GM12891 (cell line): ENCODE measurements around the gene IQSEC3.

ENCODE experiments used
- DNase-seq: peaks from one replicate; pipeline ENCODE4 v3.0.0; 2011; ENCODE audit warnings: low spot score; ENCODE audit not compliant: insufficient read length
- FAIRE-seq: peaks from 2 replicates; lab custom pipeline; 2011; peaks lifted over from hg19 to GRCh38; lab: Jason Lieb, UNC
- PAX5 ChIP-seq: IDR thresholded peaks from 2 replicates; pipeline ENCODE4 v1.6.1; 2011; ENCODE audit warnings: low read length, moderate library complexity, mild to moderate bottlenecking; ENCODE audit not compliant: insufficient read depth, severe bottlenecking
- POLR2A ChIP-seq: IDR thresholded peaks from 2 replicates; pipeline ENCODE4 v1.6.1; 2011; ENCODE audit warnings: low read depth, low read length, control low read depth
- POLR2AphosphoS5 ChIP-seq: IDR thresholded peaks from 2 replicates; pipeline ENCODE4 v1.6.1; 2011; ENCODE audit warnings: low read depth, low read length, control low read depth
- POU2F2 ChIP-seq: IDR thresholded peaks from 2 replicates; pipeline ENCODE4 v1.6.1; 2011; ENCODE audit warnings: low read depth, mild to moderate bottlenecking, control low read depth, low read length, moderate library complexity
- SPI1 ChIP-seq: IDR thresholded peaks from 2 replicates; pipeline ENCODE4 v1.6.1; 2011; ENCODE audit warnings: low read depth, low read length, control low read depth
- TAF1 ChIP-seq: IDR thresholded peaks from 2 replicates; pipeline ENCODE4 v1.6.1; 2011; ENCODE audit warnings: low read depth, low read length, control low read depth

The IQSEC3 gene

GRCh38 chr12:206746-207440 is 140.3 kb downstream of the IQSEC3 start:
- no peak for TF ChIP-seq SPI1
- no peak for TF ChIP-seq POLR2A
- no peak for TF ChIP-seq POU2F2
- no peak for TF ChIP-seq PAX5
- TF ChIP-seq POLR2AphosphoS5: no peak
- no peak for TF ChIP-seq TAF1
- DNase-seq (no peak), FAIRE-seq (no peak)

DNA sequence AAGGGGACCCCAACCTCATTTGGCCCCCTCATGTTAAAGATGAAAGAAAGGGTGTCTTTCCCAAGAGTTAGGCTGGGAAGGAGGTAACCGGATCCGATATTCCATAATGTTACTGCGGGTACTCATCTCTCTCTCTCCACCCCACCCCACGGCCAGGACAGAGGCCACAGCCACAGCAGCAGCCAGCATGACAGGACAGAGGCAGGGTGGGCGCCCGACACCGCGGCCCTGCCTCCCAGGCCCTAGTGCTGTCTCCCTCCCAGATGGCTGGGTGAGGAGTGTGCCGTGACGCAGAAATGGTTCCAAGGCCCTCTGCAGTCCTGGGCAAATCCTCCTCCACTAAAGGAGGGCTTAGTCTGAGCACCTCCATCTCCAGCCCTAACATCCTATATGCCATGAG is 141.2 kb downstream of the IQSEC3 start:
- no peak for FAIRE-seq
- no peak for DNase-seq
- no peak for TF ChIP-seq POU2F2
- no peak for TF ChIP-seq TAF1
- TF ChIP-seq SPI1: no peak
- TF ChIP-seq PAX5: no peak
- no peak for TF ChIP-seq POLR2A
- TF ChIP-seq POLR2AphosphoS5: no peak

GRCh38 chr12:208813-209212 is 142.2 kb downstream of the IQSEC3 start:
- DNase-seq (no peak), FAIRE-seq (no peak)
- TF ChIP-seq POLR2A: no peak
- no peak for TF ChIP-seq POLR2AphosphoS5
- no peak for TF ChIP-seq POU2F2
- TF ChIP-seq PAX5: no peak
- no peak for TF ChIP-seq TAF1
- no peak for TF ChIP-seq SPI1

- FAIRE-seq: no peak
- TF ChIP-seq POLR2AphosphoS5 (no peak), SPI1 (no peak), POLR2A (no peak), POU2F2 (no peak), TAF1 (no peak), PAX5 (no peak)
- no peak for DNase-seq
These were observed 142.7 kb downstream of the IQSEC3 start for GRCh38 chr12:209246-209645.

DNA sequence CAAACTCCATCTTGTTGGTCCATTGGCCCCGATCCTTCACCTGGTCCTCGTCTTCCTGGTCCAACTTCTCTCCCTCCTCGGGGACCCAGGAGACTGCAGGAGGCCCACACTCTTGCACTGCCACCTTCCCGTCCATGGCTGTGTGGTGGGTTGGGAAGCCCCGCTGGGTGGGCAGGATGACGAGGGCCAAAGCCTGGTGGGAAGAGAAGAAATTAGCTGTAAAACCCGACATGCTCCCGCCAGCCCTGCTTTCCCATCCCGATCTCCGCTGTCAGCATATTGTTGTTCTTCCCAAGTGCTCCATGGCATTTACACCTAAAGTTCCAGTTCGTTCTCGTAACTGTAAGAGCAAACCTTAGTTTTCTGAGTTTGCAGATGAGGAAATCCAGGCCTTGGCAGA is 143.3 kb downstream of the IQSEC3 start:
- TF ChIP-seq POLR2A (no peak), SPI1 (no peak), PAX5 (no peak), TAF1 (no peak), POLR2AphosphoS5 (no peak), POU2F2 (no peak)
- FAIRE-seq (no peak), DNase-seq (no peak)

GRCh38 chr12:210277-211141 is 143.9 kb downstream of the IQSEC3 start:
- FAIRE-seq (no peak), DNase-seq (no peak)
- no peak for TF ChIP-seq PAX5
- TF ChIP-seq SPI1: no peak

- TF ChIP-seq POU2F2: no peak
- no peak for FAIRE-seq
- no peak for DNase-seq
These were observed 144.5 kb downstream of the IQSEC3 start for GRCh38 chr12:211142-211465.

- TF ChIP-seq TAF1 (no peak), POLR2A (no peak), PAX5 (no peak), SPI1 (peak; percentile 39; the same call in 1 of the 2 replicates), POLR2AphosphoS5 (no peak), POU2F2 (no peak)
- DNase-seq (no peak), FAIRE-seq (no peak)
These were observed 145.3 kb downstream of the IQSEC3 start for GRCh38 chr12:211639-212414.

- no peak for DNase-seq
- TF ChIP-seq POU2F2 (no peak), SPI1 (peak; percentile 89)
- no peak for FAIRE-seq
These were observed 145.8 kb downstream of the IQSEC3 start for GRCh38 chr12:212415-212714.
